GM21526 (cell line): ENCODE measurements around the gene RNF187.

Source experiments
- ATAC-seq: cut with Tn5 transposase; IDR thresholded peaks from one replicate; pipeline ENCODE4 v1.9.1; 2021; ENCODE audit warnings: moderate library complexity; ENCODE audit not compliant: unreplicated experiment, low FRiP score

The RNF187 gene

DNA sequence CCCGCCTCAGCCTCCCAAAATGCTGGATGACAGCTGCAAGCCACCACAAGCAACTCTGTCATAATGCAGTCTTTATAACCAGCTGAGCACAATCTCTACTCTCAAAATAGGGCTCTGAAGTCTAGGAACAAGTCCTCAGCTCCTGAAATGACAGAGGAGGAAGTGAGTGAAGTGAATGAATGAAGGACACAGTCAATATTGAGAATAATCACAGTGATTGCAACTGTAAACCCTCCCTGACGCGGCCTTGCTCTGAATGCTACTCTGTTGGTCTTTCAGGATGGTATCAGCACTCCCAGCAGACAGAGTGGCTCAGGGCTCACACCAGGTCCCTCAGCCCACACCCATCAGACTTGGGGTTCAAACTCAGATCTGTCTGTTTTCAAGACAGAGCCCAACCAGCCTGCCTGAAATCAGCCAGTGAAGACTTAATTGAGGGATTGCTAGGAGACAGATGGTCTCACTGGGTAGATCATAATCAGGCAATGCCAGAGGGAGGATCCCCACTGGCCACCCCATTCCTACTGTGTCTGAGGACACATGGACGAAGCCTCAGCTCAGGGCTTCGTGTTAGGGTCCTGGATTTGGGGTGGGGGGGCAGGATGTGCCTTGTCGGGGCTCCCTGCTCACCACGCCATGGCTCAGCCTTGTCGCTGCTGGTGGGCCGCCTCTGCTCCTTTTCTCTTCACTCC is 20.9 kb downstream of the RNF187 start:
- no peak for ATAC-seq

DNA sequence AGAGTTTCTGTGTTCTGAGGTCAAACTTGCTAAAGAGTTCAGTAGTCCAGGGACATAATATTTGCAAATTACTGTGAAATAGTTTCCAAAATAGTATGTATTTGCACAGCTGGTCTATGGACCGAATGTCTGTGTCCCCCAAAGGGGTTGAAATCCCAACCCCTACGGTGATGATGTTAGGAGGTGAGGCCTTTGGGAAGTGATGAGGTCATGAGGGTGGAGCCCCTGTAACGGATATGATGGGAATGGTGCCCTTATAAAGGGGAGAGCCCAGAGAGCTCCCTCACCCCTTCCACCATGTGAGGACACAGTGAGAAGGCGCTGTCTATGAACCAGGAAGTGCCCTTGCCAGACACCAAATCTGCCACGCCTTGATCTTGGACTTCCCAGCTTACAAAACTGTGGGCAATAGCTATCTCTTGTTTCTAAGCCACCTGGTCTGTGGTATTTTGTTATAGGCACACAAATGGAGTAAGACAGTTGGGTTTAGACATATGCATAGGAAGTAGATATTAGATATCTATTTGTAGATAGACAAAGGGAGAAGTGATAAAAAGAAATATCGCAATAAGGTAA is 21.7 kb downstream of the RNF187 start:
- no peak for ATAC-seq

DNA sequence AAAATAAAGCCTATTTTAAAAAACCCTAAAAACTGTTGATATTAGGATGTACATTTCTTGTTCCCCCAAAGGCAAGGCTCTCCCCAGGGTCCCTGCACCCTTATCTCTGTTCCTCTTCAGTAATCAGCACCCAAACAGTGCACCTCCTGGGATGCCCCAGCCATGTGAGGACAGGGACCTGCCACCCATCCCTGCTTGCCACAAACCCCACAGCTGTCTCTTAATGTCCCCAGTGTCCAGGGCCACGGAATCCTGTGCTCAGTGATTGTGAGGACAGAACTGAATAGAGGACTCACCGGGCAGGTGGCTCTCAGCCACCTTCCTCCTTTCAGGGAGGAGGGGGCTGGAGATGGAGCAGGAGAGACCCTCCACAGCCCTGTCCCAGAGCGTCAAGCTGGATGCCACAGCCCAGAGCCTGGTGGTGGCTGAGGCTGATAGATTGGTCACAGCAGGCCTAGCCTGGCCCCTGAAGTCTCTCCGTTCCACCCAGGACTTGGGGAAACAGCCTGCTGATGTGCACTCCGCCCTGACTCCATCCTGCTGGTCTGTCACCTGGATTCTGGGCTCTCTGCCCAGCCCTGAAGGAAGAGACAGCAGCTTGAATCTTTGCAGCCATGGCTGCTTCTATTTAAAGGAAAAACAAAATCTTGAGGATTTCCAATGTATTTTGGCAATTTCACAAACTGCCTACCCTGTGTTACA is 23.1 kb downstream of the RNF187 start:
- no peak for ATAC-seq

DNA sequence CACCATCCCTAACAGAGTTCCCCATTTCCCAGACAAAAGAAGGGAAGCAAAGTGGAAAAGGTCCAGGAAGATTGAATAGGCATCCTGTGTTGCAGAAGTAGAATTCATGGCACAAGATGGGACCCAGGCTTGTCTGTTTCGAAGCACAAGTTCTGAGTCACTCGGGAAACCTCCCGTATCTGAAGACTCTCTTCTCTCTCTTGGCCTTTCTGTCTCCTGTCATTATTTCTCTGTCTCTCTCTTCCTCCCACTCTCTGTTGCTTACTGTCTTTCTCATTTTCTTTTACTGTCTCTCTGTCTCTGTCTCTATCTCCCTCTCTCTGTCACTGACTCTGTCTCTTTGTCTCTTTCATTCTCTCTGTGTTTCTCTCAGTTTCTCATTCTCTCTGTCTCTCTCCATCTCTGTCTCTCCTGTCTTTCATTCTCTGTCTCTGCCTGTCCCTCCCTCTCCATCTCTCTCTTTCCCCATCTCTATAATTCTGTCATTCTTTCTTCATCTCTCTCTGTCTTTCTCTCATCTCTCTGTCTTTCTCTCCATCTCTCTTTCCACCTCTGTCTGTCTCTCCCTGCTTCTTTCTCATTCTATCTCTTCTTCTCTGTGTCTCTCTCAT is 23.7 kb downstream of the RNF187 start:
- ATAC-seq: no peak

DNA sequence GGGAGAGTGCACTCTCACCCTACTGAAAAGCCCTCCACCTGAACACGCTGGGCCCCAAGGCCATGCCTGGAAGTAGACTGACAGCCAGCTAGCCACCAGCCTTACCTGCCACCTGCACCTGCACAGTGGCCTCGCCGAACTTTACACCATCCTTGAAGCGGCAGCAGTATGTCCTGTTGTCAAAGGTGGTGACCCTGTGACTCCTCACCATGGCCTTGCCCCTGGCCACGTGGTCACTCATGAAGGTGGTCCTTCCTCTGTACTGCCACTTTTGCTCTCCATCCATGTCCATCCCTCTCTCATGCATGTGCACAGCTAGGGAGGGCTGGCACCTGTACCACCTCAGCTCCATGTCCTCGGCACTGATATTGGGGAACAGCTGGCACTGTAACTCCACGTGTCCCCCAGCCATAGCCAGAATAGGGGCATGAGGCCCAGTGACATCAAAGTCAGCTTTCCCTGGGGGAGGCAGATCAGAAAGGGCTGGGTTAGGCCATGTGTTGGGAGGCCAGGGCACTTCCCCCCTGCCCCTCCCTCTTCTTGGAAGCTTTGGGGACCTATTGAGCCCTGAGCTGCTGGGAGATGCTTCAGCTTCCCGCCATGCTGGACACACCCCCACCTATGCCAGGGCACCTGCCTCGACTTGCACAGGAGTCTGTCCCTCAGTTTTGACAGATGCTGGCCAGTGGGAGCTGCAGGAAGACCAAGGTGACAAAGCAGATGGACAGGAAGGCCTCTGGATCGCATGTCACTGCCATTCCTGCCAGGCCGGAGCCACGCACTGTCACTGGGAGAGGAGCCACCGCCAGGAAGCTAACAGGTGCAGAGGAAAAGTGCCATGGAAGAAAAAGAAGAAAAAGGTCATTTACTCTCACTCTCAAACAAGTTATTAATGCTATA is 24.6 kb downstream of the RNF187 start:
- ATAC-seq: no peak

DNA sequence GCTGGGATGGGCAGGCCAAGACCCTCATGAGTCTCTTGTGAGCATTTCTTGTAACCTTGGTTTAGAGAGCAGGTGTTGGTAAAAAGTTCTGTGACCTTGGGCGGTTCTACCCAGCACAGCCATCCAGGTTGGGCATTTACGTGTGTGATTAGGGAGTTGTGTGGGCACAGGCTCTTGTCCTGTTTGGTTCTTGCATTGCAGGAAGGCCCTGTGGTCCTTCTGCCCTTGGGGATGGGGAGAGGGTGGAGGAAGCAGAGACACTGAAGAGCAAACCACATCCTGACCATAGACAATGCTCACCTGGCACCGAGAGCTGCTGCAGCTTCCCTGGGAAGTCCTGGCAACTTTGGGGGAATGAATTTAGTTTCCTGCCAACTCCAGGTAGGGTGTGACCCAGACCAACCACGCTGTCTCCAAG is 25.6 kb downstream of the RNF187 start:
- no peak for ATAC-seq

DNA sequence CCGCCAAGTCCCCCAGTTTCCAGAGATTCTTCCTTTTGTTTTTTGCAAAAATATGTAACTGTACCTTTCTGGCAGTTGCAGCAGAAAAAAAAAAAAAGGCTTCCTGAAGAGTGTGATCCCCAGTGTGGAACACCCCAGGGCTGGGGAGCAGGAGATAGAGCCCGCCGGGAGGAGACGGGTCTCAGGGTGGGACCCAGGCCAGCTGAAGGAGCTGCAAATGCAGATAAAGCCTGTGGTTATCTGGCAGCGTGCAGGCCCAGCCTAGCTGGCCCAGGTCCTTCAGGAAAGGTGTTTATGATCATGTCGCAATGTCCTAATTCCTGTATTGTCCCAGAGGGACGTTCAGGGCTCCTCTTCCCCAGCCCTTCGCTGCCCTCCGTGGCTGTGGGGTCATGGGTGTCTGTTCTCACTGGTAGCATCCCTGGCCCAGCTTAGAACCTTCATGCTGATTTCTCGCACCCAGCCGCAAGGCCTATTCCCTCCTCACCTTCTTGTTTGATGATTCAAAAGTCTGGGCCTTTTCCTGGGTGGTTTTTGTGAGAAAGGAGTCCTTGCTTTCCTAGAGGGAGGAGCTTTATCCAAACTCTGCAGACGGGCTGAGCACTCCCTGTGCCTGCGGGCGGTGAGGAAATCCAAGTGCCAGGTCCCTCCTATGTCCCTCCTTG is 26.2 kb downstream of the RNF187 start:
- no peak for ATAC-seq

DNA sequence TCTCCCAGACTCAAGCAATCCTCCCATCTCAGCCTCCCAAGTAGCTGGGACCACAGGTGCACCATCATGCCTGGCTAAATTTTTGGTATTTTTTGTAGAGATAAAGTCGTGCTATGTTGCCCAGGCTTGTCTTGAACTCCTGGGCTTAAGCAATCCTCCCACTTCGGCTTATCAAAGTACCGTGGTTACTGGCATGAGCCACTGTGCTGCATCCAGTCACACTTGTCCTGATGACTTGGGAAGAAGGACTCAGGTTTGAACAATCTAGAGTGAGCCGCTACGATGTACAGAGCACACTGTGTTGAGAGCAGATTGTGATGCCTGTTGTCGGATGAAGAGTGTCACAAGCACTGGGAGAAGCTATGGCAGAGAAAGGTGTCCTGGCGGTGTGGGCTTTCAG is 27.2 kb downstream of the RNF187 start:
- no peak for ATAC-seq

DNA sequence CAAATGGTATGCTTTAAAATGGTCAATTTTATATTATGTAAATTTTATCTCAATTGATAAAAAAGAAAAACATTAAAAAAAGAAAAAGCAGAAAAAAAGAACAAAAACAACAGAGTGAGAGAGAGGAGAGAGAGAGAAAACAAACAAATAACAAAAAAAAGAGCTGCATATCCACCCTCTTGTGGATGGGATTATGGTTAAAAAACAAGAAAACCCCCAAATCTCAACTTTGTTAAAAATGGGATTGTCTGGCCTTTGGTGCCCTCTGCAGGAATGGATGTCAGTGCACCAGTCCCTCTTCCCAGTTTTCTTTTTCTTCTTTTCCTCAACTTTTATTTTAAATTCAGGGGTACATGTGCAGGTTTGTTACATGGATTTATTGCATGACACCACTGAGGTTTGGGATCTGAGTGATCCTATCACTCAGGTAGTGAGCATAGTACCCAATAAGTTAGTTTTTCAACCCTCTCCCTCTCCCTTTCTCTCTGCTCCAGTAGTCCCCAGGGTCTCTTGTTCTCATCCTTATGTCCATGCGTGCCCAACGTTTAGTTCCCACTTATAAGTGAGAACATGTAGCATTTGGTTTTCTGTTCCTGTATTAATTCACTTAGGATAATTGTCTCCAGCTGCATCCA is 28.1 kb downstream of the RNF187 start:
- ATAC-seq: no peak

DNA sequence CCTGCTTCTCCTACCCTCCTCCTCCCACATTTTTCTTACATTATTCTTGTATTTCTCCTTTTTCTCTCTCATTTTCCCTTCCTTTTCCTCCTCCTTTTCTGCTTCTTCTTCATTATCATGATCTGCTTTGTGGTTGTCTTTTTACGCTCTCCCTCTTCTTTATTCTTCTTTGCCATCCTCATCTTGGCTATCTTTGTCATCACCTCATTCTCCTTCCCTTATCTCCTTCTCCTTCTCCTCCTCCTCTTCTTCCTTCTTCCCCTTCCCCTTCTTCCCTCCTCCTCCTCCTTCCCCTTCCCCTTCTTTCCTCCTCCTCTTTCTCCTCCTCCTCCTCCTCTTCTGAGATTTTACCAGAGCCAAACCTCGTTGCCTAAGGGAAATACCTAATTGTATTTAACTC is 30.5 kb downstream of the RNF187 start:
- no peak for ATAC-seq

DNA sequence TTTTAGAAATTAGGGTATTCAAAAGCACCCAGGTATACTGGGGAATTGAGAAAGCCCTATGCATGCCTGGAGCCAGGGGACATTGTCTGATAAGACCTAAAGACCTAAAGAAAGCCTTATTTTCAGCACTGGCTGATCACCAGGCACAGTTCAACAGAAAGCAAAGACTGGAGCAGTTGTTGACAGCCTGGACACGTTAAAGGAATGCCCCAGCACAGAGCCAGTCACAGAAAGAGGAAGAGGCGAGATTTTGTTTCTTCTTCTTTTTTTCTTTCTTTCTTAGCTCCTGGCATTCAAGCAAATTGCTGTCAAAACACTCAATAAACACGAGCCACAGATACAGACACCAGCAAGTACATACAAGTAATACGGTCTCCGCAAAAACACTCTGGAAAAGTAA is 40.4 kb downstream of the RNF187 start:
- ATAC-seq: no peak

DNA sequence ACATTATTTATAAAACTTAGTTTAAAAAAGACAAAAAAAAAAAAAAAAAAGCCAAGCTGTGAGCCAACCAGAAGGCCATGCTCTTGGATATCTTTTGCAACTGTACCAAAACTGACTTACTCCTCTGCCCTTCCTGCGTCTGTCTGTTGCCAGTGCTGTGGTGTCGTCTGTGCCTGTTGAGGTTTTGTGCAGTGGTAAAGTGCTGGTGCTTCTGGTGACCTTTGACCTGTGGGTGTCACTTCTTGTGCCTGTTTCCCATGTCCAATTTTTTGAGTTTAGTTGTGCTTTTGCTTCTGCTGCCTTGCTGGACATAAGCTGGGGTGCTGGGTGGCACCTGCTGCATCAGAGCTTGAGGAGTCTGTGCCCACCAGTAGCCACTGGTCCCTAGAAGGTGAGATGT is 41.4 kb downstream of the RNF187 start:
- ATAC-seq: no peak

DNA sequence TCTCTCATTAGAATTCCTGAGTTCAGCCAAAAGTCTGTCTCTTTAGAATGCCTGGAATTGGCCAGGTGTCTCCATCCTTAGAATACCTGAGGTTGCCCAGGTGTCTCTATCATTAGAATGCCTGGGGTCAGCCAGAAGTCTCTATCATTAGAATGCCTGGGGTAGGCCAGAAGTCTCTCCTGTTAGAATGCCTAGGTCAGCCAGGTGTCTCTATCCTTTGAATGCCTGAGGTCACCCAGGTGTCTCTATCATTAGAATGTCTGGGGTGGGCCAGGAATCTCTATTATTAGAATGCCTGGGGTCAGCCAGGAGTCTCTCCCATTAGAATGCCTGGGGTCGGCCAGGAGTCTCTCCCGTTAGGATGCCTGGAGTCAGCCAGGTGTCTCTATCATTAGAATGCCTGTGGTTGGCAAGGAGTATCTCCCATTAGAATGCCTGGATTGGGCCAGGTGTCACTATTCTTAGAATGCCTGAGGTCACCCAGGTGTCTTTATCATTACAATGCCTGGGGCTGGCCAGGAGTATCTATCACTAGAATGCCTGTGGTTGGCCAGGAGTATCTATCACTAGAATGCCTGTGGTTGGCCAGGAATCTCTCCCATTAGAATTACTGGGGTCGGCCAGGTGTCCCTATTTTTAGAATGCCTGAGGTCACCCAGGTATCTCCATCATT is 43.0 kb downstream of the RNF187 start:
- no peak for ATAC-seq

DNA sequence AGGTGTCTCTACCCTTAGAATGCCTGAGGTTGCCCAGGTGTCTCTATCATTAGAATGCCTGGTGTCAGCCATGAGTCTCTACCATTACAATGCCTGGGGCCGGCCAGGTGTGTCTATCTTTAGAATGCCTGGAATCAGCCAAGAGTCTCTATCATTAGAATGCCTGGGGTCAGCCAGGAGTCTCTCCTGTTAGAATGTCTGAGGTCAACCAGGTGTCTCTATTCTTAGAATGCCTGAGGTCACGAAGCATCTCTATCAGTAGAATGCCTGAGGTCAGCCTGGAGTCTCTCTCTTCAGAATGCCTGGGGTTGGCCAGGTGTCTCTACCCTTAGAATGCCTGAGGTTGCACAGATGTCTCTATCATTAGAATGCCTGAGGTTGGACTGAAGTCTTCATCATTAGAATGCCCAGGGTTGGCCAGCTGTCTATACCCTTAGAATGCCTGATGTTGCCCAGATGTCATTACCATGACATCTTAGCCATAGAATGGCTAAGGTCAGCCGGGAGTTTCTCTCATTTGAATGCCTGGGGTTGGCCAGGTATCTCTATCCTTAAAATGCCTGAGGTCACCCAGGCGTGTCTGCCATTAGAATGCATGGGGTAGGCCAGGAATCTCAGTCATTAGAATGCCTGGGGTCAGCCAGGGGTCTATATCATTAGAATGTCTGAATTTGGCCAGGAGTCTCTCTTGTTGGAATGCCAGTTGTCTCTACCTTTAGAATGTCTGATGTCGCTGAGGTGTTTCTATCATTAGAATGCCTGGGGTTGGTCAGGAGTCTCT is 44.0 kb downstream of the RNF187 start:
- ATAC-seq: no peak

DNA sequence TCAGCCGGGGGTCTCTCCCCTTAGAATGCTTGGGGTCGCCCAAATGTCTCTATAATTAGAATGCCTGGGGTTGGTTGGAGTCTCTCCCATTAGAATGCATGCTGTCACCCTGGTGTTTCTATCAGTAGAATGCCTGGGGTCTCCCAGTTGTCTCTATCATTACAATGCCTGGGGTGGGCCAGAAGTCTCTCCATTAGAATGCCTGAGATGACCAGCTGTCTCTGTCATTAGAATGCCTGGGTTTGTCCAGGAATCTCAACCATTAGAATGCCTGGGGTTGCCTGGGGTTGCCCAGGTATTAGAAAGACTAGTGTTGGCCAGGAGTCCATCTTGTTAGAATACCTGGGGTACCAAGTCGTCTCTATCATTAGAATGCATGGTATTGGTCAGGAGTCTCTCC is 51.6 kb downstream of the RNF187 start:
- ATAC-seq: no peak

DNA sequence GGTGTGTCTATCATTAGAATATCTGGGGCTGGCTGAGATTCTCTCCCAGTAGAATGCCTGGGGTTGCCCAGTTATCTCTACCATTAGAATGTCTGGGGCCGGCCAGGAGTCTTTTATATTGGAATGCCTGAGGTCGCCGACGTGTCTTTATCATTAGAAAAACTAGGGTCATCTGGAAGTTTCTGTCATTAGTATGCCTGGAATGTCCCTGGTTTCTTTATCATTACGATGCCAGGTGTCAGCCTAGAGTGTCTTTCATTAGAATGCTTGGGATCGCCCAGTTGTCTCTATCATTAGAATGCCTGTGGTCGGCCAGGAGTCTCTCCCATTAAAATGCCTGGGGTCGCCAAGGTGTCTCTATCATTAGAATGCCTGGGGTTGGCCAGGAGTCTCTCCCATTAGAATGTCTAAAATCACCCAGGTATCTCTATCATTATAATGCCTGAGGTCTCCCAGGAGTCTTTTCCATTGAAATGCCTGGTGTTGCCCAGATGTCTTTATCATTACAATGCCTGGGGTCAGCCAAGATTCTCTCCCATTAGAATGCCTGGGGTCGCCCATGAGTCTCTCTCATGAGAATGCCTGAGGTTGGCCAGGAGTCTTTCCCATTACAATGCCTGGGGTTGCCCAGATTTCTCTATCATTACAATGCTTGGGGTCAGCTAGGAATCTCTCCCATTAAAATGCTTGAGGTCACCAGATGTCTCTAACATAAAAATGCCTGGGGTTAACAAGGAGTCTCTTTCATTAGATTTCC is 53.2 kb downstream of the RNF187 start:
- ATAC-seq: no peak

DNA sequence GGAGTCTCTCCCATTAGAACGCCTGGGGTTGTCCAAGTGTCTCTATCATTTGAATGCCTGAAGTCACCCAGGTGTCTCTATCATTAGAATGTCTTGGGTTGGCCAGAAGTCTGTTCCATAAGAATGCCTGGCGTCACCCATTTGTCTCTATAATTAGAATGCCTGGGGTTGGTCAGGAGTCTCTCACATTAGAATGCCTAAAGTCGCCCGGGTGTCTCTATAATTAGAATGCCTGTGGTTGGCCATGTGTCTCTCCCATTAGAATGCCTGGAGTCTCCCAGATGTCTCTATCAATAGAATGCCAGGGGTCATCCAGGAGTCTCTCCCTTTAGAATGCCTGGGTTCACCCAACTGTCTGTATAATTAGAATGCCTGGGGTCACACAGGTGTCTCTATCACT is 54.5 kb downstream of the RNF187 start:
- ATAC-seq: no peak

DNA sequence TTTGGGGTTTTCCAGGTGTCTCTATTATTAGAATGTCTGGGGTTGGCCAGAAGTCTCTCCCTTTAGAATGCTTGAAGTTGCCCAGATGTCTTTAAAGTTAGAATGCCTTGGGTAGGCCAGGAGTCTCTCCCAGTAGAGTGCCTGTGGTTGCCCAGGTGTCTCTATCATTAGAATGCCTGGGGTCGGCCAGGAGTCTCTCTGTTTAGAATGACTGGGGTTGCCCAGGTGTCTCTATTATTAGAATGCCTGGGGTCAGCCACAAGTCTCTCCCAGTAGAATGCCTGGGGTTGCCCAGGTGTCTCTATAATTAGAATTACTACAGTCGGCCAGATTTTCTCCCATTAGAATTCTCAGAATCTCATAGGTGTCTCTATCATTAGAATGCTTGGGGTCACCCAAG is 55.2 kb downstream of the RNF187 start:
- ATAC-seq: no peak
